H1 (cell line): Measurements from ENCODE around the gene SHMT1. TPM values are rescaled to one million over a fixed set of nuclear protein-coding genes. Genes with fewer than 3 reads are reported as not detected.
"Not testable (repeated sequence)": the region's sequence is repeated elsewhere in the genome, so short reads cannot be mapped to it uniquely, and the experiment has no call there.

Experiments
- CTCF ChIA-PET: fragments of 300-600 bp; sonication (Branson Sonifier 250); formaldehyde crosslinking; loops from one replicate; lab custom pipeline; 2021; ENCODE audit not compliant: partially characterized antibody; lab: Charles Lee
- POLR2A ChIA-PET: fragments of 300-600 bp; sonication (Branson Sonifier 250); formaldehyde crosslinking; loops from one replicate; lab custom pipeline; 2021; ENCODE audit warnings: inconsistent platforms; ENCODE audit not compliant: partially characterized antibody; lab: Charles Lee
- DNase-seq, 2 experiments: peaks; one replicate each; pipeline versions ENCODE4 v3.0.0 to v3.0.0-alpha.2; 2010 to 2022; ENCODE audit warnings: low spot score in 2 of 2, low read depth in 1 of 2, mixed read lengths in 1 of 2
- FAIRE-seq: peaks from 2 replicates; lab custom pipeline; 2011; peaks lifted over from hg19 to GRCh38; lab: Jason Lieb, UNC
- H2AFZ ChIP-seq: 2 replicates; pipeline ENCODE4 v1.8.1; 2012; ENCODE audit warnings: low read length, inconsistent platforms
- H2AK5ac ChIP-seq: 2 replicates; pipeline ENCODE4 v1.6.1; 2013; ENCODE audit warnings: low read depth, low read length
- H2BK120ac ChIP-seq: replicated peaks from 2 replicates; pipeline ENCODE3; 2013; ENCODE audit warnings: low read depth, low read length, inconsistent platforms
- H2BK12ac ChIP-seq: 2 replicates; pipeline ENCODE4 v1.6.1; 2013; ENCODE audit warnings: low read depth, low read length
- H2BK15ac ChIP-seq: 2 replicates; pipeline ENCODE4 v1.6.1; 2013; ENCODE audit warnings: low read length
- H2BK20ac ChIP-seq: 2 replicates; pipeline ENCODE4 v1.6.1; 2013; ENCODE audit warnings: low read length
- H2BK5ac ChIP-seq: 2 replicates; pipeline ENCODE4 v1.6.1; 2013; ENCODE audit warnings: low read depth, low read length
- H3K14ac ChIP-seq: 2 replicates; pipeline ENCODE4 v1.6.1; 2013; ENCODE audit warnings: inconsistent platforms; ENCODE audit not compliant: insufficient read length
- H3K18ac ChIP-seq: 2 replicates; pipeline ENCODE4 v1.6.1; 2013; ENCODE audit warnings: low read length; ENCODE audit errors: extremely low read depth
- H3K23ac ChIP-seq: 2 replicates; pipeline ENCODE4 v1.6.1; 2013; ENCODE audit warnings: inconsistent platforms; ENCODE audit not compliant: insufficient read length
- H3K23me2 ChIP-seq: 2 replicates; pipeline ENCODE4 v1.6.1; 2013; ENCODE audit warnings: low read depth, low read length
- H3K27ac ChIP-seq: 2 replicates; pipeline ENCODE4 v1.6.1; 2011; ENCODE audit warnings: low read depth, low read length, inconsistent platforms
- H3K27me3 ChIP-seq, 4 experiments: replicated peaks in 1 of 4; 1 replicate in 1 of 4; 2 replicates in 3 of 4; pipeline versions ENCODE4 v1.6.1 to v1.8.1; 2011 to 2013; ENCODE audit warnings: low read length in 3 of 4, mild to moderate bottlenecking in 3 of 4, inconsistent platforms in 2 of 4, mixed read lengths in 2 of 4, moderate library complexity in 1 of 4; ENCODE audit not compliant: control insufficient read depth in 3 of 4, insufficient read depth in 3 of 4; ENCODE audit errors: extremely low read depth in 1 of 4
- H3K36me3 ChIP-seq, 4 experiments: 2 replicates each; pipeline versions ENCODE4 v1.6.1 to v1.8.1; 2011 to 2013; ENCODE audit warnings: mild to moderate bottlenecking in 4 of 4, low read length in 3 of 4, moderate library complexity in 2 of 4, control low read depth in 1 of 4, inconsistent platforms in 1 of 4; ENCODE audit not compliant: insufficient read depth in 4 of 4, control insufficient read depth in 2 of 4
- H3K4ac ChIP-seq: replicated peaks from 2 replicates; pipeline ENCODE3; 2013; ENCODE audit warnings: low read length, low read depth, mixed read lengths, inconsistent platforms; ENCODE audit not compliant: insufficient read length
- H3K4me1 ChIP-seq, 4 experiments: replicated peaks in 1 of 4; 1 replicate in 1 of 4; 2 replicates in 3 of 4; pipeline versions ENCODE4 v1.6.1 to v1.8.1; 2011 to 2013; ENCODE audit warnings: low read length in 3 of 4, inconsistent platforms in 2 of 4, mixed read lengths in 1 of 4; ENCODE audit not compliant: insufficient read depth in 4 of 4, control insufficient read depth in 3 of 4
- H3K4me2 ChIP-seq, 2 experiments: 2 replicates each; pipeline versions ENCODE4 v1.6.1 to v1.8.1; 2011 to 2013; ENCODE audit warnings: low read depth in 2 of 2, low read length in 2 of 2, control low read depth in 1 of 2, inconsistent platforms in 1 of 2, mild to moderate bottlenecking in 1 of 2; ENCODE audit not compliant: insufficient read depth in 1 of 2
- H3K4me3 ChIP-seq, 4 experiments: fragments of 200-600, 300-600 bp in 1 of 4; sonication (generic), shearing (Covaris generic), sonication (Bioruptor Twin) in 1 of 4; 2 replicates each; pipeline versions ENCODE4 v1.5.1 to v1.8.1; 2011 to 2016; ENCODE audit warnings: low read length in 4 of 4, low read depth in 3 of 4, control low read depth in 2 of 4, inconsistent platforms in 2 of 4, mild to moderate bottlenecking in 2 of 4, mixed read lengths in 1 of 4, moderate library complexity in 1 of 4; ENCODE audit not compliant: insufficient read depth in 2 of 4; ENCODE audit errors: extremely low read depth in 1 of 4
- H3K56ac ChIP-seq: replicated peaks from 2 replicates; pipeline ENCODE3; 2013; ENCODE audit warnings: low read depth, mild to moderate bottlenecking, mixed read lengths, low read length, inconsistent platforms; ENCODE audit not compliant: insufficient read length
- H3K79me1 ChIP-seq: 2 replicates; pipeline ENCODE4 v1.6.1; 2013; ENCODE audit warnings: low read depth, low read length, control low read depth
- H3K79me2 ChIP-seq, 2 experiments: 2 replicates each; pipeline versions ENCODE4 v1.6.1 to v1.8.1; 2012 to 2013; ENCODE audit warnings: low read length in 2 of 2, mild to moderate bottlenecking in 2 of 2, inconsistent platforms in 1 of 2; ENCODE audit not compliant: insufficient read depth in 2 of 2, control insufficient read depth in 1 of 2
- H3K9ac ChIP-seq, 4 experiments: replicated peaks in 1 of 4; 1 replicate in 1 of 4; 2 replicates in 3 of 4; pipeline versions ENCODE4 v1.6.1 to v1.8.1; 2011 to 2013; ENCODE audit warnings: low read depth in 3 of 4, low read length in 3 of 4, control low read depth in 2 of 4, mild to moderate bottlenecking in 2 of 4, moderate library complexity in 2 of 4, inconsistent platforms in 1 of 4; ENCODE audit errors: extremely low read depth in 1 of 4
- H3K9me3 ChIP-seq, 2 experiments: 2 replicates each; pipeline versions ENCODE4 v1.6.1 to v1.8.1; 2012 to 2013; ENCODE audit warnings: mild to moderate bottlenecking in 2 of 2, moderate library complexity in 2 of 2, control low read depth in 1 of 2, inconsistent platforms in 1 of 2, low read depth in 1 of 2, low read length in 1 of 2, mixed read lengths in 1 of 2; ENCODE audit not compliant: insufficient read depth in 2 of 2
- H4K20me1 ChIP-seq, 2 experiments: replicated peaks in 1 of 2; 2 replicates each; pipeline versions ENCODE3 to v1.8.1; 2011 to 2013; ENCODE audit warnings: inconsistent platforms in 2 of 2, low read length in 2 of 2, mild to moderate bottlenecking in 1 of 2; ENCODE audit not compliant: insufficient read depth in 2 of 2, control insufficient read depth in 1 of 2
- H4K5ac ChIP-seq: 2 replicates; pipeline ENCODE4 v1.6.1; 2013; ENCODE audit warnings: low read length, low read depth, mixed read lengths, inconsistent platforms; ENCODE audit not compliant: insufficient read length
- H4K8ac ChIP-seq: 2 replicates; pipeline ENCODE4 v1.8.0; 2013; ENCODE audit warnings: mild to moderate bottlenecking, moderate library complexity, low read length, inconsistent platforms; ENCODE audit not compliant: insufficient read depth; ENCODE audit errors: extremely low read depth
- H4K91ac ChIP-seq: replicated peaks from 2 replicates; pipeline ENCODE3; 2013; ENCODE audit warnings: low read length, mixed read lengths, inconsistent platforms; ENCODE audit not compliant: insufficient read length
- WGBS, 2 experiments: shearing (Covaris generic) in 1 of 2; methylation state at CpG; one replicate each; pipeline versions ENCODE4 v1.1.6 to v1.1.7; 2013 to 2015; ENCODE audit warnings: low lambda C conversion rate in 2 of 2, mixed read lengths in 2 of 2, inconsistent platforms in 1 of 2, low coverage in 1 of 2, missing lambda C conversion rate in 1 of 2; ENCODE audit not compliant: insufficient replicate concordance in 2 of 2, insufficient coverage in 1 of 2, insufficient read length in 1 of 2; ENCODE audit errors: extremely low coverage in 1 of 2, missing lambda C conversion rate in 1 of 2; 5-methylcytosine and 5-hydroxymethylcytosine counted together
- polyA plus RNA-seq, 7 experiments: library from polyadenylated mRNA; depleted of rRNA in 3 of 7; stranded (reverse) in 5 of 7; unstranded in 2 of 7; fragments of >200 nt in 5 of 7; fragments of 200-250 nt in 2 of 7; gene quantifications; 1 replicate in 5 of 7; 2 replicates in 1 of 7; 4 replicates in 1 of 7; pipeline versions ENCODE4 v1.2.1 to v1.2.3, GENCODE V29; 2011 to 2013; ENCODE audit warnings: missing spikeins in 2 of 7, mixed read lengths in 2 of 7
- total RNA-seq: library from RNA; stranded (reverse); fragmentation: NEBNext Ultra II Directional; extraction: Animal tissue kit (Norgen Biotek cat#: 25700); gene quantifications from 2 replicates; pipeline ENCODE4 v1.2.1, GENCODE V29; 2021

Gene SHMT1
- total and polyA plus RNA-seq, 2 of the 8 experiments (the other 6 are each of a cell fraction or from before 2014, with no cell fraction given): 30.7 to 39.3 TPM

- CTCF ChIA-PET, H2BK12ac ChIP-seq, FAIRE-seq, H3K18ac ChIP-seq, H4K8ac ChIP-seq, H4K20me1 ChIP-seq, H2BK15ac ChIP-seq, H3K4me3 ChIP-seq, DNase-seq, H3K27ac ChIP-seq, H2BK120ac ChIP-seq, H3K79me2 ChIP-seq, H3K23me2 ChIP-seq, H2BK20ac ChIP-seq, H3K4me2 ChIP-seq, H4K91ac ChIP-seq, H2AK5ac ChIP-seq, H3K4ac ChIP-seq, H3K4me1 ChIP-seq, H3K9ac ChIP-seq, H4K5ac ChIP-seq, H3K14ac ChIP-seq, H2AFZ ChIP-seq, H3K27me3 ChIP-seq, H3K79me1 ChIP-seq, H3K56ac ChIP-seq, H3K23ac ChIP-seq, H2BK5ac ChIP-seq, H3K9me3 ChIP-seq: not testable (repeated sequence)
- 94% methylated on average over 13 of the region's 13 CpGs; no CpG with 5 or more reads in 1 of the 2 experiments for WGBS, 2 experiments
- POLR2A ChIA-PET: interaction anchor here (1.2 kb wide), 1 partner anchor 24 kb away, joined by 3 read pairs; no protein-coding TSS in a partner anchor
- H3K36me3 ChIP-seq: peaks cover 28 to 86% (median 69%) of the 10 kb centered on the region in 4 experiments
Observed at GRCh38 chr17:18303206-18303605, 60.1 kb downstream of the SHMT1 start.
